ENCODE data around the gene CACNA2D3.

CACNA2D3 gene

DNA sequence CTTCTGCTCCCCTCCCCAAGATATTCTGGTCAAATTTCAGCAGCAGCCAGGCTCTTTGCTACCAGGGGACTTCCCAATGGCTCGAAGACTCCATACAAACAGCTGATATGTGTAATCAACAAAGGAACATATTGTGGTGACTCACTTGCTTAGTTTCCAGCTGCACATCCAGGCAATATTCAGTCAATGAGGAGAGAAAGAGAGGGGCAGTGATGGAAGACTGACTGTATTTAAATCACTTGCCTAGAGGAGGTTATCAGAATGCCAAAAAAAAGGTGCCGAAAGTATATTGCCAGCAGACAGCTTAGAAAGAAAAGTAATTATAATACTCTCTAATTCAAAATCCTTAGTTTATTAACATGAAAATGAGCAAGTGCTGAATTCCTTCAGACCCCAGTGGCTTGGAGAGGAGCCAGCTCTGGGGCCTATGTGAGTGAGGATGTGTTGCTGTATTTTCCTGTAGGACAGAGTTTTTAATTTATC lies 569.0 kb downstream of the CACNA2D3 start:
- no peak overlapping the region for H3K4me3 Mint-ChIP-seq
- no peaks in the 10 kb centered on the region for H3K4me1 Mint-ChIP-seq (ENCODE audit: low read depth)
- no peaks in the 10 kb centered on the region for H3K9me3 Mint-ChIP-seq (ENCODE audit: low read depth)
- no peaks in the 10 kb centered on the region for H3K36me3 Mint-ChIP-seq
- H3K27me3 Mint-ChIP-seq, result no peaks in the 10 kb centered on the region
- no peak overlapping the region for H3K27ac Mint-ChIP-seq

DNA sequence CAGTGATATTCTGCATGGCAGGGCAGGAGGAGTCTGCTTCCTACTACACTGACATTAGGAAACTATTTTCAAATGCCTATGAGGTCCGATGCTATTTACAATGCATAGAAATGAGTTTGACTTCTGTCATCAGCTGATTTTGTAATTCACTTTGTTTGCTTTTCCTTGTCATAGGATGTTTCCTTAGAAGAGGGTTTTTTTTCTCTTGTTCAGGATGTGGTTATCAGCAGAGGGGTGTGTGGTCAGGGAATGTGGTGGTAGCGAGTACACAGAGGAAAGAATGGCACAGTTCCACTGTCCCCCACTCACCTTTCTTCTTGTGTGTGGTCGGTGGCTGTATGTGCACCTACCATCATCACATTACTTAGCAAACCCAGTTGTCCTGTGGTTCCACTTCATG lies 574.0 kb downstream of the CACNA2D3 start:
- Mint-ChIP-seq H3K4me3 (no peak overlapping the region), H3K9me3 (ENCODE audit: low read depth) (no peaks in the 10 kb centered on the region), H3K27me3 (no peaks in the 10 kb centered on the region), H3K27ac (no peak overlapping the region), H3K4me1 (ENCODE audit: low read depth) (no peaks in the 10 kb centered on the region), H3K36me3 (no peaks in the 10 kb centered on the region)

DNA sequence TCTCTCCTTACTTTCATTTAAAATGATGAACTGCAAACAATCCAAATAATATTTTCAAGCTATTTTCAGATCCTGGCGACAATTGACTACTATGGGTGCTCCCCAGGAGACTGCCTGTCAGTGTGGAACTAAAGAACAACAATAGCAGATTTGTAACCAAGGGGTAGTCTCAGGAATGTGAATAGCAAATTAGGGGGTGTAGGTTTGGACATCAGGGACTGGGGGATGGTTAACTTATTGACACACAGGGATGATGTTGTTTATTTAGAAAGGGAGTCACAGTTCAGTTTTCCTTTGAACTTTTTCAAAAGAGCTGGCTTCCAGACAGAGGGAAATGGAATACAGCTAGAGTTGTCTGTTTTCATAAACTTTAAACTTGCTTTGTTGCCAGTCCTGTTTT lies 575.7 kb downstream of the CACNA2D3 start:
- Mint-ChIP-seq H3K4me1 (ENCODE audit: low read depth) (no peaks in the 10 kb centered on the region), H3K36me3 (no peaks in the 10 kb centered on the region), H3K27ac (no peak overlapping the region), H3K4me3 (no peak overlapping the region), H3K27me3 (no peaks in the 10 kb centered on the region), H3K9me3 (ENCODE audit: low read depth) (no peaks in the 10 kb centered on the region)

DNA sequence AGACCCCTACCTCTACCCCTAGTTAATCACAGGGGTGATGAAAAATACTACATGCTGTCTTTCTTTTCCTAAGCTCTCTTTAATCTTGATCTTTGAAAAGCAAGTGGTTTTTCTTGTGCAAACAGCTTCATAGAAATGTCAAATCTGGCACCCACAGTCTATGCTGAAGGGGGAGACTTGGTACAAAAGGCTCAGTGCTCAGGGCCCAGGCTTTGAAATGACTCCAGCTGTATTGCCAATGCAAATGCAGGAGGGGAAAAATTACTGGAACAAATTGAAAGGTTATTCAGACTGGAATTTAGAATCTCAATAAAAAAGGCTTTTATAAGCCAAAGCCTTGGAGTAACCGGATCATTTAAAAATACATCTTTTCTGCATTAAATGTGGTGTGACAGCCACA lies 581.6 kb downstream of the CACNA2D3 start:
- Mint-ChIP-seq H3K36me3 (no peaks in the 10 kb centered on the region), H3K9me3 (ENCODE audit: low read depth) (no peaks in the 10 kb centered on the region), H3K4me3 (no peak overlapping the region), H3K27me3 (no peaks in the 10 kb centered on the region), H3K4me1 (ENCODE audit: low read depth) (no peaks in the 10 kb centered on the region), H3K27ac (no peak overlapping the region)

DNA sequence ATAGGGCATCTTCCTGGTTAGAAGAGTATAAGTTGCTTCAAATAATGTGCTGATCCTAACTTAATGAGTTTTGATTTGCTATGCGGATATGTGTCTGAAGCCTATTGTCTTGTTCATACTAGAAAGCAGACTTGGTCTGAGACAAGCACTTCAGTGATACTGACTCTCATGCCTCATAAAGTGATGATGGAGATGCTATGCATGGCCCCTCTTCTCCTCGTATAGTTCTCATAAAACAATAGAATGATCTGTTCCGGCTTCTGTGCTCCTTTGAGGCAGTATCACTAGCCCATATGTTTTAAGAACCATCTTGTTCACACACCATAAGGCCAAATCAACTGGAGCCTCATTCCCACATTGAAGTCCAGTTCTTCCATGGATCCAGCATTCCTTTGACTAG lies 583.4 kb downstream of the CACNA2D3 start:
- H3K36me3 Mint-ChIP-seq, result no peaks in the 10 kb centered on the region
- no peak overlapping the region for H3K4me3 Mint-ChIP-seq
- no peak overlapping the region for H3K27ac Mint-ChIP-seq
- no peaks in the 10 kb centered on the region for H3K27me3 Mint-ChIP-seq
- H3K4me1 Mint-ChIP-seq (ENCODE audit: low read depth), result no peaks in the 10 kb centered on the region
- H3K9me3 Mint-ChIP-seq (ENCODE audit: low read depth), result no peaks in the 10 kb centered on the region

DNA sequence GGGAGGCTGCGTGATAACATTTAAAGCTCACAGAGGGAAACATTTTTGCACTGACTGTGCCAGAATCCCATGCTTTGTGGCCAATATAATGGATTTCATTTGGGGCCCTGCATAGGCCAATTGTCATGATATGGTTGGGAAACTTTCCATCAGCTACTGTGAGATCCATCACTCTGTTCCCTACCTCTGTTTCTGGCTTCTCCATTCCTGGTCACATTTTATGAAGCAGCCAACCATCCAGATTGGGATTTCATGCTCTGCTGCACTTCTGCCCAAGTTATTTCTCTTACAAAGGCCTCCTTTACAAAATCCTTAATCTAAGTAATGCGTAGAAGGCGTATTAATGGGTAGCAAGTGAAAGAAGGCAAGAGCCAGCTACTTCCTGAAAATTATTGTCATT lies 584.4 kb downstream of the CACNA2D3 start:
- H3K4me1 Mint-ChIP-seq (ENCODE audit: low read depth), result no peaks in the 10 kb centered on the region
- no peak overlapping the region for H3K27ac Mint-ChIP-seq
- no peak overlapping the region for H3K4me3 Mint-ChIP-seq
- no peaks in the 10 kb centered on the region for H3K9me3 Mint-ChIP-seq (ENCODE audit: low read depth)
- H3K36me3 Mint-ChIP-seq, result no peaks in the 10 kb centered on the region
- no peaks in the 10 kb centered on the region for H3K27me3 Mint-ChIP-seq

DNA sequence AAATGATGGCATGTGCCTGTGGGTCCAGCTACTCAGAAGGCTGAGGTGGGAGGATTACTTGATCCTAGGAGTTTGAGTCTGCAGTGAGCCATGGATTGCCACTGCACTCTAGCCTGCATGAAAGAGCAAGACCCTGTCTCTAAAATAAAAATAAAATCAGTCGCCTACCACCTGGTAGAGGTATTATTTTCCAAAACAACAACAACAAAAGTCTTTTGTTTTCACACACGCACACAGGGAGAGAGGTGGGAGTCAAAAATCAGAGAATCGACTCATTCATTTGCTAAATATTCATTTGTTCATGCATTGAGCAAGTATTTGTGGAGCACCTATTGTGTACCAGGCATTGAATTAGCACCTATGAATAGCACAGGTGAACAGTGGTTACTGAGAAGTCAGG lies 587.4 kb downstream of the CACNA2D3 start:
- H3K4me3 Mint-ChIP-seq, result no peak overlapping the region
- peaks cover 4% of the 10 kb centered on the region for H3K9me3 Mint-ChIP-seq (ENCODE audit: low read depth)
- H3K27ac Mint-ChIP-seq, result no peak overlapping the region
- H3K27me3 Mint-ChIP-seq, result no peaks in the 10 kb centered on the region
- no peaks in the 10 kb centered on the region for H3K36me3 Mint-ChIP-seq
- H3K4me1 Mint-ChIP-seq (ENCODE audit: low read depth), result no peaks in the 10 kb centered on the region

DNA sequence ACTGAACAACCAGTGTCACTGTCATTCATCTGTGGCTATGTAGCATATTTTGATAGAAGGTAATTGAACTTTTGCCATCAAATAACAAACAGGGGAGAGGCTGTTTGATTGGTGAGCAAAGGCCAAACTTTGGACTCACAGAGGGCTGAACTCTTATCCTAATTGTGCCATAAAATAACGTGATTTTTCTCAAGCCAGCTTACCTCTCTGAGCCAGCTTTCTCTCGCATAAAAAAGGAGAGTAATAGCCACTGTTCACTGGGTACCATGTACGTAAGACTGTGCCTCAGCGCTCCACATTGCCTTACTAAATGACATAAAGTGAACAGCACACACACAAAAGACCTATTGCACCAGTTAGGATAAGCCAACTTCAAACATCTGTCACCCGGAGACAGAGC lies 588.6 kb downstream of the CACNA2D3 start:
- H3K4me3 Mint-ChIP-seq, result no peak overlapping the region
- H3K4me1 Mint-ChIP-seq (ENCODE audit: low read depth), result no peaks in the 10 kb centered on the region
- H3K27me3 Mint-ChIP-seq, result no peaks in the 10 kb centered on the region
- H3K27ac Mint-ChIP-seq, result no peak overlapping the region
- peaks cover 9% of the 10 kb centered on the region for H3K9me3 Mint-ChIP-seq (ENCODE audit: low read depth)
- H3K36me3 Mint-ChIP-seq, result no peaks in the 10 kb centered on the region

DNA sequence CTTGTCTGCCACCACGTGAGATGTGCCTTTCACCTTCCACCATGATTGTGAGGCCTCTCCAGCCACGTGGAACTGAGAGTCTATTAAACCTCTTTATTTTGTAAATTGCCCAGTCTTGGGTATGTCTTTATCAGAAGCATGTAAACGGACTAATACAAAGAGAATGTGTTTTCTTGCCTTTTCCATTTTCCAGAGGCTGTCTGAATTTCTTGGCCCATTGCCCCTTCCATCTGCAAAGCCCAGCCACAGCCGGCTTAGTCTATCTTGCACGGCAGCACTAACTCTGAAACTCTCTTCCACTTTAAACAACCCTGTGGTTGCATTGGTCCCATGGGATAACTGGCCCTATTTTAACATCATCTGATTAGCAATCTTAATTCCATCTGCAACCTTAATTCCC lies 590.2 kb downstream of the CACNA2D3 start:
- Mint-ChIP-seq H3K4me1 (ENCODE audit: low read depth) (no peaks in the 10 kb centered on the region), H3K27ac (no peak overlapping the region), H3K27me3 (no peaks in the 10 kb centered on the region), H3K36me3 (no peaks in the 10 kb centered on the region), H3K4me3 (no peak overlapping the region), H3K9me3 (ENCODE audit: low read depth) (peaks cover 9% of the 10 kb centered on the region)

DNA sequence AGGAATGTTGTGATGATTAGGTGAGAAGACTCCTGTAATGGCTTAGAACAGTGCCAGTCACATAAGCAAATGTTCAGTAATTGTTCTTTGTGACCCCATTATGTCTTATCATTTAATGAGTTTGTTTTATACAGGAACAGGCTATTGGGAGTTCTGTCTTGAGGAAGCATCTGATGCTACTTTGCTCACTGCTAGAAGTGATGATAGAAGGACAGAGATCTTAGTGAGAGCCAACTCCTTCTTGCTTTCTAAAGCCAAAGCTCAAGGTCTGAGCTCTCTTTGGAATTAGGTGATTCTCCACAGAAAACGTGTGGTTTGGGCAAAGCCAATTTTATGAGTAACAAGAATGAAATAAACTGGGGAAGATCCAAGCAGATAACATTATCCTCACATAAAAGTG lies 590.7 kb downstream of the CACNA2D3 start:
- no peaks in the 10 kb centered on the region for H3K27me3 Mint-ChIP-seq
- H3K4me1 Mint-ChIP-seq (ENCODE audit: low read depth), result no peaks in the 10 kb centered on the region
- no peak overlapping the region for H3K27ac Mint-ChIP-seq
- no peaks in the 10 kb centered on the region for H3K36me3 Mint-ChIP-seq
- H3K9me3 Mint-ChIP-seq (ENCODE audit: low read depth), result peaks cover 9% of the 10 kb centered on the region
- no peak overlapping the region for H3K4me3 Mint-ChIP-seq

DNA sequence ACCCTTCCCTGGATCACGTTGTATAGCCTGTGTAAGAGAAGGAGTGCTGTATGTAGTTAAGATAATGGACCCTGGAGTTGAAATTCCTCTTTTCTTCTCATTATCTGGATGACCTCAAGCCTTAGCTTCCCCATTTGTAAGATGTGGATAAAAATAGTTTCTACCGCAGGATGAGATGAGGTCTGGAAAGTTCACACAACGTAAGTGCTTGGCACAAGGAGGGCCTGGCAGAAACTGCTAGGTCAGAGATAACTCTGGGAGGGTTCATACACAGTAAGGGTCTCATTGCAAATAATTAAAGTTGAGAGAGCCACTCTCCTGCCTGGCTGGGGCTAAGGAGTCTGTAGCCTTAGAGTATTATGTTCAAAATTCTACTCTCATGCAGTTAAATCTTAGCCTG lies 591.1 kb downstream of the CACNA2D3 start:
- H3K4me3 Mint-ChIP-seq, result no peak overlapping the region
- peaks cover 9% of the 10 kb centered on the region for H3K9me3 Mint-ChIP-seq (ENCODE audit: low read depth)
- no peaks in the 10 kb centered on the region for H3K36me3 Mint-ChIP-seq
- H3K4me1 Mint-ChIP-seq (ENCODE audit: low read depth), result no peaks in the 10 kb centered on the region
- no peaks in the 10 kb centered on the region for H3K27me3 Mint-ChIP-seq
- H3K27ac Mint-ChIP-seq, result no peak overlapping the region

DNA sequence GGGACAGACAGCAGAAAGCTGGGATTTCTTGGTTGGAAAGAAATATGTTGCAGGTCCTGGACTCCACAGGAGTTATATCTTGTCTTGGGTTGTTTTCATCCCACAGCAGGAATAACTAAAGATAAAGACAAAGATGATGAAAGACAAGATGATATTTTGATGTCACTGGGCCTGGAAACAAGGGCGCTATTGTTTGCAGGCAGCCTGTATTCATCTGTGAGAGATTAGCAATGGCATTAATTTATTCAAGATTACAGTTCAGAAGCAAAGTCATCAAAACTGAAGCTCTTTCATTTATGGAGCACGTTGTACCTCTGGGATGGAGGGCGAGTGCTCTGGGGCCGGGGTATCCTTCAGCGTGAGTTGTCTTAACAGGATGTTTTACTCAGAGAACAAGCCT lies 591.7 kb downstream of the CACNA2D3 start:
- H3K4me1 Mint-ChIP-seq (ENCODE audit: low read depth), result no peaks in the 10 kb centered on the region
- H3K36me3 Mint-ChIP-seq, result no peaks in the 10 kb centered on the region
- H3K4me3 Mint-ChIP-seq, result no peak overlapping the region
- no peaks in the 10 kb centered on the region for H3K27me3 Mint-ChIP-seq
- no peak overlapping the region for H3K27ac Mint-ChIP-seq
- peaks cover 9% of the 10 kb centered on the region for H3K9me3 Mint-ChIP-seq (ENCODE audit: low read depth)

DNA sequence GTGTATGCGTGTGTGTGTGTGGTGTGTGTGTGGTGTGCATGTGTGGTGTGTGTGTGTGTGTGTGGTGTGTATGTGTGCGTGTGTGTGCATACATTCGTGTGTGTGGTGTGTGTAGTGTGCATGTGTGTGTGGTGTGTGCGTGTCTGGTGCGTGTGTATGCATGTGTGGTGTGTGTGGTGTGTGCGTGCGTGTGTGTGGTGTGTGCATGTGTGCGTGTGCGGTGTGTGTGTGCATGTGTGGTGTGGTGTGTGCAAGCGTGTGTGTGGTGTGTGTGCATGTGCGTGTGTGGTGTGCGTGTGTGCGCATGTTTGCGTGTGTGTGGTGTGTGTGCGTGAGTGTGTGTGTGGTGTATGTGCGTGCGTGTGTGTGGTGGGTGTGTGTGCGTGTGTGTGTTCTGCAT lies 595.2 kb downstream of the CACNA2D3 start:
- no peaks in the 10 kb centered on the region for H3K4me1 Mint-ChIP-seq (ENCODE audit: low read depth)
- H3K27me3 Mint-ChIP-seq, result peaks cover 2% of the 10 kb centered on the region
- H3K4me3 Mint-ChIP-seq, result no peak overlapping the region
- H3K9me3 Mint-ChIP-seq (ENCODE audit: low read depth), result peaks cover 9% of the 10 kb centered on the region
- no peaks in the 10 kb centered on the region for H3K36me3 Mint-ChIP-seq
- no peak overlapping the region for H3K27ac Mint-ChIP-seq

DNA sequence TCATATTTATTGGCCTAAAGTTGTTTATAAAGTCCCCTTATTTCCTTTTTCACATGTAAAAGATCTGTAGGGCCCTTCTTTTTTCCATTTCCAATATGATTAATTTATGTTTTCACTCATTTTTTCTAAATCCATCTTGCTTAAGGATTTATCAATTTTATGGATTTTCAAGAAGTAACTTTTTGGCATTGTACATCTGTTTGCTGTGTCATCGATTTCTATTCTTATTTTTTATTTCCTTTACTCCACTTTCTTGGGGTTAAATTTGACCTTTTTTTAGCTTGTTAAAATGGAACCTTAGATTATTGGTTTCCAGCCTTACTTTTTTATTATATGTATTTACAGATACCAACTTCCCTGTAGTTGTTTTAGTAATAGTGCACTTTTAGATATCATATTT lies 597.6 kb downstream of the CACNA2D3 start:
- Mint-ChIP-seq H3K36me3 (no peaks in the 10 kb centered on the region), H3K27me3 (peaks cover 2% of the 10 kb centered on the region), H3K9me3 (ENCODE audit: low read depth) (peaks cover 5% of the 10 kb centered on the region), H3K27ac (no peak overlapping the region), H3K4me1 (ENCODE audit: low read depth) (no peaks in the 10 kb centered on the region), H3K4me3 (no peak overlapping the region)

DNA sequence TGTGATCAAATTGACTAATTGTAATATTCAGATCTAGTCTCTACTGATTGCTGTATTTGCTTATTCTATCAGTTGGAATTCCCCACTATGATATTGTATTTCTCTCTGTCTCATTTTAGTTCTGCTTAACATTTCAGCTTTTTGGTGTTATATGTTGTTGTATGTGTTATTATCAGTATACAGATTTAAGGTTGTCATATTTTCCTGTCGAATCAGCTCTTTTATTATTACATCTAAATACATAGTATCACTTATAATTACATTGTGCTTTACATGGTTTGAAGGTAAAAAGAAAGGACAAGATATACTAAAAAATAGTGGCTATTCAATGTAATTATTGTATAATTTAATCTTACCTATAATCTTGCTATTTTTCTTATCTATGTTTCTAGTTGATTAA lies 598.3 kb downstream of the CACNA2D3 start:
- peaks cover 2% of the 10 kb centered on the region for H3K27me3 Mint-ChIP-seq
- peaks cover 1% of the 10 kb centered on the region for H3K9me3 Mint-ChIP-seq (ENCODE audit: low read depth)

DNA sequence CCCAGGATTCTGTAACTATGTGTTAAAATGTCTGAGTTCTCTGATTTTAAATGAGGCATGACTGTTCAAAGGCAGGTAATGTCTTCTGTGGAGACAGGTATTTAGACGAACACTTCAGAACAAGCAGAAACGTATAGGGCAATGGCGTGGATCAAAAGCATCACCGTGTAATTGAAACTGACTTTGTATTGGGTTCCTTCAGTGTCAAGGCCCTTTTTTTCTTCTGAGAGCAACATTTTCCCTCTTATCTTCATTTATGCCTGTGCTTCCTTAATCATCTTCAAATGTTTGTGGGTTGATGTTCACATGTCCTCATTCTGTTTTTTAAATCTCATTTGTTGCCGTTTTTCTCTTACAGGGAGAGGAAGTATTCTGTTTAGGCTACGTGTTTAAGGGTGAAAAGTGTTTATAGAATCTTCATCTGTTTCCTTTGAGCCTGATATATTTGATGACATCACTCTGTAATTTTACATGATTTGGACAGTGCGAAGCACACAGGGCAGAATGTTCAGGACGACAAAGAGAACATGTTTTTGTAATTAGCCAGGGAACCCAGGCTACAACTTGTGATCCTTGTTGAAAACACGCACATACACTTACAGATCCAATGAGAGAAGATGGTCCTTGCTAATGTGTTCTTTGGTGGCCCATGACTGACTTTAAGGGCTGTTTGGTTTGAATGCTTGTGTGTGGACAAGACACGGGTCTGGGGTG lies 609.5 kb downstream of the CACNA2D3 start:
- Mint-ChIP-seq H3K27me3 (no peaks in the 10 kb centered on the region), H3K36me3 (no peaks in the 10 kb centered on the region), H3K4me1 (ENCODE audit: low read depth) (no peaks in the 10 kb centered on the region), H3K4me3 (no peak overlapping the region), H3K9me3 (ENCODE audit: low read depth) (peaks cover 10% of the 10 kb centered on the region), H3K27ac (no peak overlapping the region)

More for the DNA sequence above, 598.3 kb downstream of the CACNA2D3 start:
- Mint-ChIP-seq H3K27ac (no peak overlapping the region), H3K4me3 (no peak overlapping the region), H3K36me3 (no peaks in the 10 kb centered on the region), H3K4me1 (ENCODE audit: low read depth) (no peaks in the 10 kb centered on the region)
